KOPT-K1 (cell line): ENCODE results near the gene ANO7.
"Not testable (repeated sequence)": the region's sequence is repeated elsewhere in the genome, so short reads cannot be mapped to it uniquely, and the experiment has no call there.

Experiments
- H3K27ac ChIP-seq: fragments of 200-600 bp; sonication (generic); 2 replicates; pipeline ENCODE4 v1.5.1; 2016; ENCODE audit warnings: antibody characterized with exemption, mild to moderate bottlenecking, low read depth, low read length; ENCODE audit not compliant: poor library complexity, severe bottlenecking
- H3K36me3 ChIP-seq: fragments of 200-600 bp; sonication (generic); 2 replicates; pipeline ENCODE4 v1.5.1; 2017; ENCODE audit warnings: antibody characterized with exemption, mild to moderate bottlenecking, low read length, moderate library complexity; ENCODE audit not compliant: insufficient read depth
- H3K9me3 ChIP-seq: fragments of 200-600 bp; sonication (generic); 2 replicates; pipeline ENCODE4 v1.5.1; 2017; ENCODE audit warnings: antibody characterized with exemption, low read length, mild to moderate bottlenecking; ENCODE audit not compliant: insufficient read depth, poor library complexity, severe bottlenecking

The ANO7 gene

GRCh38 chr2:241191081-241191480 lies 2.6 kb downstream of the ANO7 start:
- H3K36me3 ChIP-seq: no peaks in the 10 kb centered on the region

GRCh38 chr2:241193271-241193670 lies 4.8 kb downstream of the ANO7 start:
- H3K36me3 ChIP-seq: no peaks in the 10 kb centered on the region

More at GRCh38 chr2:241191081-241191480, 2.6 kb downstream of the ANO7 start:
- Histone ChIP-seq H3K27ac (no peak overlapping the region), H3K9me3 (no peaks in the 10 kb centered on the region)

GRCh38 chr2:241194811-241195210 lies 6.3 kb downstream of the ANO7 start:
- H3K9me3 ChIP-seq: no peaks in the 10 kb centered on the region
- no peak overlapping the region for H3K27ac ChIP-seq
- no peaks in the 10 kb centered on the region for H3K36me3 ChIP-seq

More at GRCh38 chr2:241193271-241193670, 4.8 kb downstream of the ANO7 start:
- H3K27ac ChIP-seq: no peak overlapping the region
- no peaks in the 10 kb centered on the region for H3K9me3 ChIP-seq

GRCh38 chr2:241195506-241196130 lies 7.1 kb downstream of the ANO7 start:
- Histone ChIP-seq H3K27ac (no peak overlapping the region), H3K9me3 (no peaks in the 10 kb centered on the region), H3K36me3 (no peaks in the 10 kb centered on the region)

- not testable (repeated sequence) for H3K27ac ChIP-seq, H3K9me3 ChIP-seq, H3K36me3 ChIP-seq
Measured at GRCh38 chr2:241197246-241197645, 8.8 kb downstream of the ANO7 start.

GRCh38 chr2:241197947-241198346 lies 9.5 kb downstream of the ANO7 start:
- no peaks in the 10 kb centered on the region for H3K9me3 ChIP-seq
- no peaks in the 10 kb centered on the region for H3K36me3 ChIP-seq
- no peak overlapping the region for H3K27ac ChIP-seq

GRCh38 chr2:241198381-241199279 lies 10.2 kb downstream of the ANO7 start:
- H3K36me3 ChIP-seq: no peaks in the 10 kb centered on the region
- H3K9me3 ChIP-seq: no peaks in the 10 kb centered on the region
- no peak overlapping the region for H3K27ac ChIP-seq

GRCh38 chr2:241199286-241199685 lies 10.8 kb downstream of the ANO7 start:
- H3K36me3 ChIP-seq: no peaks in the 10 kb centered on the region
- H3K27ac ChIP-seq: no peak overlapping the region
- H3K9me3 ChIP-seq: no peaks in the 10 kb centered on the region

- no peak overlapping the region for H3K27ac ChIP-seq
- no peaks in the 10 kb centered on the region for H3K36me3 ChIP-seq
- no peaks in the 10 kb centered on the region for H3K9me3 ChIP-seq
Measured at GRCh38 chr2:241199897-241200821, 11.7 kb downstream of the ANO7 start.

- Histone ChIP-seq H3K27ac (no peak overlapping the region), H3K36me3 (no peaks in the 10 kb centered on the region), H3K9me3 (no peaks in the 10 kb centered on the region)
Measured at GRCh38 chr2:241200822-241201395, 12.4 kb downstream of the ANO7 start.

GRCh38 chr2:241201445-241202267 lies 13.2 kb downstream of the ANO7 start:
- no peaks in the 10 kb centered on the region for H3K9me3 ChIP-seq
- no peaks in the 10 kb centered on the region for H3K36me3 ChIP-seq
- H3K27ac ChIP-seq: no peak overlapping the region

- H3K36me3 ChIP-seq: no peaks in the 10 kb centered on the region
- H3K27ac ChIP-seq: no peak overlapping the region
- H3K9me3 ChIP-seq: no peaks in the 10 kb centered on the region
Measured at GRCh38 chr2:241202268-241202585, 13.8 kb downstream of the ANO7 start.

GRCh38 chr2:241202681-241203080 lies 14.2 kb downstream of the ANO7 start:
- Histone ChIP-seq H3K36me3 (no peaks in the 10 kb centered on the region), H3K27ac (no peak overlapping the region), H3K9me3 (no peaks in the 10 kb centered on the region)
